Measurements from ENCODE around the gene ADARB1. TPM values are rescaled to one million over a fixed set of nuclear protein-coding genes. Genes with fewer than 3 reads are reported as not detected.

The ADARB1 gene
- polyA plus RNA-seq, 5 donors, result 19.8 to 42.0 (median 27.7) TPM

DNA sequence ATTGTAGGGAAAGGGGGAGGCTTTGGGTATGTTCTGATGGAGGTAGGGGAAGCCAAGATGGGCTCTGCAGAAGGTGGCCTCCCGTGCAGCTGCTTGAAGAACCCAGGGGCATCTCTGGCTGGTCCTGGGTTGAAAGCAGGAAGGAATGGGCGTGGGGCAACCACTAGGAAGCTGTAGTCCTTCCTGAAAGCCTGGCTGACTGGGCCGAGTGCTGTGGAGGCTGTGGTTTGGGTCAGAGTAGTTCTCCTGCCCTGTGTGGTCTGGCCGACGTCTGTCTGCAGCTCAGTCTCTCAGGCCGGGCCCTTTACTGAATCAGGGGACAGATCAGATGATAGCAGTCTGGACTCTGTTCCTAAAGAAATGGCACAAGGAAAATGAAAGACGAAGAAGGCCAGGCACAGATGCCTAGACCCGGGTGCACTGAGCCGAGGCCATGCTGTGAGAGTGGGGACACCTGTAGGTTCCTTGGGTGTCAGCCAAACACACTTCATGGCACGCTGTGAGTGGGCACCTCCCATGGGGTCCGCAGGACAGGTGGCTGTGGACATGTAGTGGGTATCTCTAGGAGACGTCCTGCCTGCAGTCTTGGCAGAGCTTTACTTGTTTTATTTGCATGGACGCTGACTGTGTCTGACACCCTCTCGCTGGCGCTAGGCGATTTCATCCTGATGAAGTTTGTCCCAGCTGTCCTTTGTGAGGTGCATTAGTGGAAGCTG lies 126.4 kb downstream of the ADARB1 start:
- DNase-seq, result no peak

DNA sequence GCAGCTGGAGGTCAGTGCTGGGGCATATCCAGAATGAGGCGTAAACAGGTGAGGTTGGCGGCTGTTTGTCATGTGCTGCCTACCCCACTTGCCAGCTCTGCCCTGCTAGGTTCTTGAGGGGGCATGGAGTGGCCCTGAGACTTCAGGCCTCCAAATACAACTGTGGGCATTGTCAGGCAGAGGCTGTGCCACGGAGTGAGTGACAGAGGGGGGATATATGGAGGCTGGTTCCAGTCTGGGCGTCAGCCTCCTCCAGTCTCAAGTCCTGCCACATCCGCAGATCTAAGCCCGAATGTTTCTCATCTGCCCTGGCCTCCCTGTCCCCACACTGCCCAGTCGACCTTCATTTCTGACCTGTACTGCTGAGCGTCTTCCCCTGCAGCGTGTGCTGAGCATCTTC lies 128.0 kb downstream of the ADARB1 start:
- DNase-seq, result no peak

DNA sequence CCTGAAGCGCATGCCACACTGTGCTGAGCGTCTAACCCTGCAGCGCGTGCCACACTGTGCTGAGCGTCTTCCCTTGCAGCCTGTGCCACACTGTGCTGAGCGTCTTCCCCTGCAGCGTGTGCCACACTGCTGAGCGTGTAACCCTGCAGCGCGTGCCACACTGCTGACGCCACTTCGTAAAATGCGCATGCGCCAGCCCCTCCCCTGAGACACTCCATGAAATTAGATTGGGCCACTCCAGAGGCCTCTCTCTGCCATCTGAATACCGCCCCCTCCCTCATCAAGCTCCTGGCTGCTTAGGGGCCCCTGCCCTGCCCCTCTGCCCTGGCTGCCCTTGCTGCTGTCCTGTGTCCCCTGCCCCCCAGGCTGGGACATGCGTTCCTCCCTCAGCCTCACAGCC lies 128.5 kb downstream of the ADARB1 start:
- no peak for DNase-seq

DNA sequence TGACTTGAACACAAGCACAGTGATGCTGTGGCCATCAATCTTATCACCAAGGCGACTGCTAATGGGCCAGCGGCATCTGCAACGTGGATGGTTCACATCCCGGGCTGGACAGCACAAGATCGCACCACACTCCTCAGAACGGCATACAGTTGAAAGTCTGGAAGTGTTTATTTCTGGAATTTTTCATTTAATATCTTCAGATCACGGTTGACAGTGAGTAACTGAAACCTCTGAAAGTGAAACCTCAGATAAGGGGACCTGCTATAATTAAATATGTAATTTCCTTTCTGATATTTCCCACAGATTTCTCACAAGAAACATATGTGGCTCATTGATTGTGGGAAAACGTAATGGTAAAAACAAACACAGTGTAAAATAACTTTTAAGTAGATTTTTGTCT lies 129.6 kb downstream of the ADARB1 start:
- DNase-seq, result no peak

DNA sequence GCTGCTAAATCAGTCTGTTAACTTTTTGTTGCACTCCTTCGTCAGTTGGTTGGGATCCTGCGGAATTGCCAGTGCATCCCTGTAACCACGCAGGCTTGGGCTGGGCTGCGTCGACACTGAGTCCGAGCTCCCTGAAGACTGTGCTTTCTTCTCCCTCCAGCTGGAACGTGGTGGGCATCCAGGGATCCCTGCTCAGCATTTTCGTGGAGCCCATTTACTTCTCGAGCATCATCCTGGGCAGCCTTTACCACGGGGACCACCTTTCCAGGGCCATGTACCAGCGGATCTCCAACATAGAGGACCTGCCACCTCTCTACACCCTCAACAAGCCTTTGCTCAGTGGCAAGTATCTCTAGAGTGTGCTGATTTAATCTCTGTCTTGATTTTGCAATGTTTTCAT lies 130.0 kb downstream of the ADARB1 start:
- no peak for DNase-seq

DNA sequence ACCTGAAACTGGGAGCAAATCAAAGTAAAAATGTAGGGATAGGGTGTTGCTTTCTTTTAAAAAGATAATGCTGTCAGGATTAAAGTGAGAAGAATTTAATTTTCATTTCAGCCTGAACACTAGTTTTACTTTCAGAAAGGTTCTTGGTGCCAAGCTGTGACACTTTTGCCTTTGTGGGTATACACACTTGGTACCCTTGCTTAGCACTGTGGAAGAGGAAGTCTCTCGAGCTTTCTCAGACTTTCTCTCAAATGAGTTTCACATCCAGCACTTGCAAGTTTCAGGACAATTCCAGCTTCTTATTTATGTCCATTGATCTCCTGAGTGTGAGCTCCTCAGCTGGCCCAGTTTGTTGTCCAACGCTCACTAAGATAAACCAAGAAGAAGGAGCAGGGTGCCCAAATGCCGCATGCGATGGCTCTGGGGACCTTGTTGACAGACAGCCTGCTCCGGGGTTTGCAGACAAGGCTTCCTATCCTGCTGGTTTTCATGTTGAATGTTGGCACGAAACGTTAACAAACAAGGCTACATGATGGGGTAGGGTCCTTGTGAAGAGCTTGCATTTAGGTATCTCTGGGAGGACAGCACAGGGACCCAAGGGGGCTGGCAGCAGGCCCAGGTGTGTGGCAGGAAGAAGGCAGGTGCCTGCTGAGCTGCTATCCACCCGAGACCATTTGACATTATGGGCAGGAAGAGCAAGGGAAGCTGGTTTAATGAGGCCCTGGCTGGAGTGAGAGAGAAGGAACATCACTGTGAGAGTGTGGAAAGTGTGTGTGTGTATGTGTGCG lies 133.7 kb downstream of the ADARB1 start:
- no peak for DNase-seq

DNA sequence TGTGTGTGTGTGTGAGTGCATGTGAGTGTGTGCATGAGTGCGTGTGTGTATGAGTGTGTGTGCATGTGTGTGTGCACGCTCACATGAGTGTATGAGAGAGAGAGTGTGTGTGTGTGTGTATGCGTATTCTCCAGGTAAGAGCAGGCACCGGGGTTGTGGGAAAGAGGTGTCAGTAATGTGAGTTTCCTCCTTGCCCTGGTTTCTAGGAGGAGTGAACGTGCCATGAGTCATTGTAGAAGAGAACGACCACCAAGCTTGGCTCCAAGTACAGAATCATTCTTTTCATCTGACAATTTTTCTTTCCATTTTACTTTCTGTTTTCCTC lies 134.2 kb downstream of the ADARB1 start:
- no peak for DNase-seq

DNA sequence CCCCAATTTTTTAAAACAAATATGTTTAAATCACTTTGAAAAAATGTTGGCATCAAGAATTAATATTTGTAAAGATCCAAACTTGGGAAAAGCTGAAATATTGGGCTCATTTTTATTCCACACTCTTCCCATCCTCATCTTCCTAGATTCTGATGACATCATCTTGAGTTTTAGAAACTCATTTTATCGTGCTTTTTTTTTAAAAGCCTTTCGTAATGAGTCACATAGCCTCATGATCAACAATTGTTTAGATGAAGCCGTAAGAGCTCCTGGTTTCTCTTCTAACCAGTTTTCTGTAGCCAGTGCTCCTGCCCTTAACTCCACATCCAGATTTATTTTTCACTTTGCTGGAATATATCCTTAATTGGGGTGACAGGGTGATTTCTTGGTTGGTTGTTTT lies 134.7 kb downstream of the ADARB1 start:
- no peak for DNase-seq

DNA sequence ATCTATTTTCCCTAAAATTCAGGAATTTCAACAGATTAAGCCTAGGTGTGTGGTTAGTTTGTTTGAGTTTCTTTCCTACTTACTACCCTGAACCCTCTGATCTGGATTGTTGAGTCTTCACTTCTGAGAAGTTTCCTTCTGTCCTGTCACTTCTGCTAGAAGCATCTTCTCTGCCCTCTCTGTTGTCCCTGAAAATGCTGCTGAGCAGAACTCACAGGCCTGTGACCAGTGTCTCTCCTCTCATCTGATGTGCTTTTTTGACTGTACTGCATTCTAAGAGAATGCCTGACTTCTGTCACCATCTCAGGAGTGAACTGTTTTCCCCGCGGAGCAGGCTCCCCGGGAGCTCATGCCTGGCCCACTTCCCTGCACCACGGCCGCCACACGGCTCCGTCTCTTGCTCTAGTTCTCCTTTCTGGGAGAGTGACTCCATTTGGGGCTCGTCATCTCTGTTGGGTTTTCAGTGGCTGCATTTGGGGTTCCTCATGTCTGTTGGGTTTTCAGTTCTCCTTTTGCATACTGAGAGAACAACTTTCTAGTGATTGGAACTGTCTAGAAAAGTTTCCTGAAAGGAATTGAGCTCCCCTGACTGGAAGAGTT lies 135.4 kb downstream of the ADARB1 start:
- no peak for DNase-seq

DNA sequence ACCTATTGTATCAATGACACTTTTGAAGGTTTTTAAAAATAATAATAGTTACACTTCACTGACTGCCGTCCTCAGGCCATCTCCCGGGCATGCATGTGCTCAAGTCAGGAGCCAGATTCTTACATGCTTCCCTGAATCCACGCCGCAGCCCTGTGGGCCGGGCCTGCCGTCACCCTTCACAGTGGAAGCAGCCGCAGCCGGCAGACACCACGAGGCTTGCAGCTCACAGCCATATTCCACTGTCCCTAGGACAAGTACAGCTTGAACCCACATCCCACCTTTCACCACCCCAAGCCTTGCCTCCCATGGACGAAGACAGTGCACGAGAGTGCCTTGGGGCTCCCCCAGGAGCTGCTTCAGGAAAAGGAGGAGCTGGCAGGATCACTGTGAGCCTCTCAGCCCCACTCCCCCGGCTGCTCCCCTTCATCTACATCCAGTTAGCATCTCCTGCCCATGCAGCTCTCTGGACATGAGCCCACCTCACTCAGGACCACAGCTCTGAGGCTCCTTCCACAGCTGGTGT lies 136.1 kb downstream of the ADARB1 start:
- DNase-seq, result no peak

DNA sequence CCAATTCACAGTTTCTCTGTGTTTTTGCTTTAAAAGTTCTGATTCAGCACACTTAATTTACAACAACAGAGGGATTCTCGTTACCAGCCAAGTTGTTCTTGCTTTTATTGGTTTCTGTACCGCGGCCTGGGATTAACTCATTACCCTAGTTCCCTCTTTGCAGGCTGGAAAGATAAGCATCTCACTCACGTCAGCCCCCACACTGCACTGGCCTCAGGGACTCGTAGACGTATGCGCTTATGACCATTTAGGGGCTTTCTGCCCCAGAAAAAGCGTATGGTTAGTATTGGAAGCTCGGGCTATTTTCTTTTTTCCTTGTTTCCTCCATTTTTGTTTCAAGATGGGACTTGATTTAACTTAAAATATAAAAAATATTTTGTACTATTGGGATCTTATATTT lies 137.3 kb downstream of the ADARB1 start:
- DNase-seq, result no peak

DNA sequence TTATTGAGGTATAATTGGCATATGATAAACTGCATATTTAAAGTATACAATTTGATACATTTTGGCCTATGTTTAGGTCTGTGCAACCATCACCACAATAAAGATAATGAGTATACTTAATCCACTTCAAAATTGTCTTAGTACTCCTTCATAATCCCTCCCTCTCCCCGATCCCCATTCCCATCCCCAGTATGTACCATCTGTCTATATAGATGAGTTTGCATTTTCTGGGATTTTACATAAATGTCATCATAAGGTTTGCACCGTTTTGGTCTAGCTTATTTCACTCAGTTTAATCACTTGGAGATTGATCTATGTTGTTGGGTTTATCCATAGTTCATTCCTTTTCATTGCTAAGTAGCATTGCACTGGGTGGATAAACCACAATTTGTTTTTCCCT lies 139.0 kb downstream of the ADARB1 start:
- DNase-seq, result no peak

DNA sequence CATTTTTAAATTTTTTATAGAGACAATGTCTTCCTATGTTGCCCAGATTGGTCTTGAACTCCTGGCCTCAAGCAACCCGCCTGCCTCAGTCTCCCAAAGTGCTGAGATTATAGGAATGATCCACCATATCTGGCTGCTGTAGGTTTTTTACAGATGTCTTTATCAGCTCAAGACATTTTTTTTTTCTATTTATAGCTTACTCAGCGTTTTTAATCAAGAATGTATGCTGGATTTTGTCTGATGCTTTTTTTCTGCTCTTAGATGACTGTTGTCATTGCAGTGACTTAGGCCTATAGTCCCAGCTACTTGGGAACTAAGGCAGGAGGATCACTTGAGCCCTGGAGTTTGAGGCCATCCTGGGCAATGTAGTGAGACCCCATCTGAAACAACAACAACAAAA lies 140.8 kb downstream of the ADARB1 start:
- DNase-seq, result no peak

DNA sequence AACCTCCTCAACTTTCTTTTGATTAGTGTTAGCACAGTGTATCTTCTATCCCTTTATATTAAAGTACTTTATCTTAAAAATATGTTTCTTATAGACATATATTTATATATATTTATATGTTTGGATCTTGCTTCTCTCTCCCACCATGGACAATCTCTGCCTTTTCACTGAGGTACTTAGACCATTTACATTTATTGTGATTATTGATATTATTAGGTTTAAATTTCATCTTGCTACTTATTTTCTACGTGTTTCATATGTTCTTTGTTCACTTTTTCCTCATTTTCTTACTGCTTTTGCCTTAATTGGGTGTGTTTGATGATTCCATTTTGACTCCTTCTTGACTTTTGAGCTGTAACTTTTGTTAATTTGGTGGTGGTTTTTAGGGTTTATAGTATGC lies 142.6 kb downstream of the ADARB1 start:
- DNase-seq, result no peak

DNA sequence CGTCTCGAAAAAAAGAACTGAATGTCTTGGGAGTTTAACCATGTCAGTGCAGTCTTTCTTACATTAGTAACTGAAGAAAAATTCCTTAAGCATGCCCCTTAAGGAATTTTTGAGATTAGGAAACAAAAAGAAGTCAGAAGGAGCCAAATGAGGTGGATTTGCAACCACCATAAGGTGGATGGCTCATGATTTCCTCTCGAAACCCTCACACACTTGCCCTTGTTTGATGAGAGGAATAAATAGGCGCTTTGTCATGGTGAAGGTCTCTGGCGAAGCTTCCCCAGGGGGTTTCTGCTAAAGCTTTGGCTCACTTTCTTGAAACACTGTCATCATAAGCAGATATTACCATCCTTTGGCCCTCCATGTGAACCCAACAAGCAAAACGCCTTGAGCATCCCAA lies 145.1 kb downstream of the ADARB1 start:
- DNase-seq, result no peak

DNA sequence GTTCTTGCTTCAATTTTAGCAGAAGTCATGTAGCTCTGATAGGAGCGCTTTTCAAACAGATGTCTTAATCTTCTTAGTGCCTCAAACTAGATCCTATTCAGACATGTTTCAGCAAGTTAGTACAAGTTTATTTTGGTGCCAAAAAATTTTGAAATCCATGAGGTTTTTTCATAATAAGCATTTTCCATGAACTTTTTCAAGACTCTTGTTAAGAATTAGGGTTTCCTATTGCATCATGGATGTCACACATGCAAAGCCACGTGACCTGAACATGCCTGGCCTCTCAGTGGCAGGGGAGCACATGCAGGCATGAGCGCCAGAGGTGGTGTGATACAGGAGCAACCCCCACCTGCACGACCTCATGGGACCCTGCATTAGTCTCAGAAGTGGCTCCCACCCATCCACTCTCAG lies 145.7 kb downstream of the ADARB1 start:
- peak; percentile 55 to 65 for DNase-seq

DNA sequence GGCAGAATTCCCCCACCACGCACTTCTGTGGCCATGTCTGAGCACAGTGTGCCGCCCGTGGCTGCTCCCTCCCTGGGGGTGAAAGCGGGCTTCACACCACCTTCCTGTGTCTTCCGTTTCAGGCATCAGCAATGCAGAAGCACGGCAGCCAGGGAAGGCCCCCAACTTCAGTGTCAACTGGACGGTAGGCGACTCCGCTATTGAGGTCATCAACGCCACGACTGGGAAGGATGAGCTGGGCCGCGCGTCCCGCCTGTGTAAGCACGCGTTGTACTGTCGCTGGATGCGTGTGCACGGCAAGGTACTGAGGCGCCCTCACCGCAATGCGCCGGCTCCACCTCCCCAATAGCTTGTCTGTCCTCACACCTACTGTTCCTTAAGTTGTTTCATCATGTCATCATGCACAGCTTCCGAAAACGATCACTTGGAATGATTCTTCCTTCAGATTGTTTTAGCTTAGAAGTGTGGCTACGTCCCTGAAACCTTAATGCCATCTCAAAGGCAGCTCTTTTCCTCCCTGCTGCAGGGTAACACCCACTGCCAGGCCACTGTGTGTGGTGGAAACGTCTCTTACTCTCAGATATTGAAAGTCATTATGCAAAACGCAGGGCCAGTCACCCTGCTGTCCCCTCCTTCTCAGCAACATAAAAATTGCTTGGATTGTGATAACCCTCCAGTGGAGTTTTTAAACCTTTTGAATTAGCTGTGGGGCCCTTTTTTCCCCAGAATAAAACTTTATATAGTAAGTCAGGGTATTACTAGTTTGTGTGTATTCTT lies 146.5 kb downstream of the ADARB1 start:
- no peak for DNase-seq

DNA sequence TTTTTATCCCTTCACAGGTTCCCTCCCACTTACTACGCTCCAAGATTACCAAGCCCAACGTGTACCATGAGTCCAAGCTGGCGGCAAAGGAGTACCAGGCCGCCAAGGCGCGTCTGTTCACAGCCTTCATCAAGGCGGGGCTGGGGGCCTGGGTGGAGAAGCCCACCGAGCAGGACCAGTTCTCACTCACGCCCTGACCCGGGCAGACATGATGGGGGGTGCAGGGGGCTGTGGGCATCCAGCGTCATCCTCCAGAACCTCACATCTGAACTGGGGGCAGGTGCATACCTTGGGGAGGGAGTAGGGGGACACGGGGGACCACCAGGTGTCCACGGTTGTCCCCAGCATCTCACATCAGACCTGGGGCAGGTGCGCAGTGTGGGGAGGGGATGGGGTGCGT lies 147.6 kb downstream of the ADARB1 start:
- no peak for DNase-seq

DNA sequence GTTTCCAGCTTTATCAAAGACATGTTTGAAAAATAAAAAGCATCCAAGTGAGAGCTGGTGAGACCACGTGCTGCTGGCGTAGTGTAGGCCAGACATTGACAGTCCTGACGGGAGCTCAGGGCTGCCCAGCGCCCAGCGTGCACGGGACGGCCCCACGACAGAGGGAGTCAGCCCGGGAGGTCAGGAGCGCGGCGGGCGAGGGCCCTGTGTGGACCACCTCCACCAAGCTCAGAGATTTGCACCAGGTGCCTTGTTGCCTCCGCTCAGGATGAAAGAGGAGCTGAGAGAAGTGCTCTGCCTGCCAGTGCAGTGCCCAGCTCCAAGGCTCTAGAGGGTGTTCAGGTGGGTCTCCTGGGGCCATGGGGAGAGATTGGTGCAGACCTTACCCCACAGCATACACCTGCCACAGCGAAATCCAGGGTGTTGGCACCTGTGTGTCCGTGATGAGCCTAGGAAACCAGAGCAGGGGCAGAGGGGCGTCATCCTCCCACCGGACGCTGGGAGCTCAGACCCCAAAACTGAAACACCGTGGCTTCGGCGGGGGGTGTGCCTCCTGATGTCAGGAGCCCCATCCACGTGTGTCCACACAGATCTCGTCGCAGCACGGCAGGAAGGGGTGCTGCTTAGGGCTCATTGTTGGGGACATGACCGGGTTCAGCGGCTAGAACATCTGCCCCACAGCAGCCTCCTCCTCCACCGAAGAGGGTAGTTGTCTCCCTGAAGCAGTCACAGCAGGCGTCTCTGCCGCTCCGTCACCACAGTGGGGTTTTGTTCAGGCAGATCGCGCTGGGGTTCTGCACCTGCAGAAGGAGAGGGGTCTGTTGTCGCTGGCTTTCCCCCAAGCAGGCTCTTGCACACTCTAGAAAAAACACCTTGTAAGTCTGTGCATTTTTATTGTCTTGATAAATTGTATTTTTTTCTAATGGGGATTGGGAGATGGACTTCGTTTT lies 149.1 kb downstream of the ADARB1 start:
- no peak for DNase-seq

DNA sequence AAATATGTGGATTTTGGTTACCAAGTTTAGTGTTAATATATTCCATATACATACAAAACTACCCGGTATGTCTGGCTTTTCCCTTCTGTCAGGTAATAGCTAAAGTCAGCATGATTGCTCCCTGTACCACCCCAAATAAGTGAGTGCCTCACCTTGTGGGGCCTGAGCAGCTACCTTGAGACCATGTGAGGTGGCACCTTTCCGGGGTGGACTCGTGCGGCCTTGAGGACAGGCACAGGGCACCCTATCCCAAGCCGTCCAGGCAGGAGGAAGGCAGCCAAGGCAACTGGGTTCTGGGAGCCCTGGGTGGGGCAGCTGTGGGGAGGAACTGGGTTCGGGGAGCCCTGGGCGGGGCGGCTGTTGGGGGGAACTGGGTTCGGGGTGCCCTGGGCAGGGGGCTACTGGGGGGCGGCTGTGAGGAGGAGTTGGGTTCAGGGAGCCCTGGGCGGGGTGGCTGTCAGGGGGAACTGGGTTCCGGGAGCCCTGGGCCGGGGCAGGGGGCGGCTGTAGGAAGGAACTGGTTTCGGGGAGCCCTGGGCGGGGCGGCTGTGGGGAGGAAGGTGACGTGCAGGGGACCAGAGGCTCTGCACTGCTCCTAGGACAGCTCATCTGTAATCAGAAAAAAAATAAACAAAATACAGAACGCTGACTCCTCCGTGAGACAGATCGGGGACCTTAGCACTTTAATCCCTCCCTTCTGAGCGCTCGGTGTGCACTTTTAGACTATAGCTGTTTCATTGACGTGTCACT lies 150.0 kb downstream of the ADARB1 start:
- no peak for DNase-seq
